Muscle of back (tissue), 13 donors: ENCODE results near the gene LMOD2. TPM values are rescaled to one million over a fixed set of nuclear protein-coding genes. Genes with fewer than 3 reads are reported as not detected.
A peak's percentile ranks its signal among the peaks of the same experiment; 100 is the strongest.
"Not testable (repeated sequence)": the region's sequence is repeated elsewhere in the genome, so short reads cannot be mapped to it uniquely, and the experiment has no call there.

Experiments
- DNase-seq, 3 donors: peaks; one replicate each; pipeline versions ENCODE4 v3.0.0 to v3.0.0-alpha.2; 2013
- long read RNA-seq, 9 donors: transcript quantifications; one replicate each; lab custom pipeline, GENCODE V29; 2026
- polyA plus RNA-seq, 10 donors: library from polyadenylated mRNA; unstranded; fragments of 120-200 nt; gene quantifications; one replicate each; pipeline ENCODE4 v1.2.1, GENCODE V29; 2013; ENCODE audit not compliant: insufficient read length in 10 of 10

LMOD2 gene
- polyA plus RNA-seq: 100 to 1,000 TPM in 8 of 10 donors, 10 to 100 TPM in 2; 42.0 to 482 (median 162) TPM
- long read RNA-seq, donor 1, transcript LMOD2-202 (3 exons, 2,346 nt): major isoform, 48 of 263 reads
- long read RNA-seq, donor 1, partial matches to known transcripts: 215 of 263 reads
- long read RNA-seq, donor 1, other reads (novel, unspliced or antisense): 0 of 263 reads
- long read RNA-seq, donor 2, transcript LMOD2-202 (3 exons, 2,346 nt): major isoform, 7 of 97 reads
- long read RNA-seq, donor 2, partial matches to known transcripts: 90 of 97 reads
- long read RNA-seq, donor 2, other reads (novel, unspliced or antisense): 0 of 97 reads
- long read RNA-seq, donor 3: 0 reads
- long read RNA-seq, donor 4, transcript LMOD2-202 (3 exons, 2,346 nt): major isoform, 11 of 94 reads
- long read RNA-seq, donor 4, partial matches to known transcripts: 83 of 94 reads
- long read RNA-seq, donor 4, other reads (novel, unspliced or antisense): 0 of 94 reads
- long read RNA-seq, donor 5, transcript LMOD2-202 (3 exons, 2,346 nt): major isoform, 7 of 196 reads
- long read RNA-seq, donor 5, partial matches to known transcripts: 189 of 196 reads
- long read RNA-seq, donor 5, other reads (novel, unspliced or antisense): 0 of 196 reads
- long read RNA-seq, donor 6, transcript LMOD2-202 (3 exons, 2,346 nt): major isoform, 18 of 211 reads
- long read RNA-seq, donor 6, partial matches to known transcripts: 184 of 211 reads
- long read RNA-seq, donor 6, other reads (novel, unspliced or antisense): 9 of 211 reads
- long read RNA-seq, donor 7, transcript LMOD2-202 (3 exons, 2,346 nt): major isoform, 7 of 71 reads
- long read RNA-seq, donor 7, partial matches to known transcripts: 64 of 71 reads
- long read RNA-seq, donor 7, other reads (novel, unspliced or antisense): 0 of 71 reads
- long read RNA-seq, donor 8, partial matches to known transcripts: 20 of 20 reads
- long read RNA-seq, donor 8, other reads (novel, unspliced or antisense): 0 of 20 reads
- long read RNA-seq, donor 9, partial matches to known transcripts: 22 of 22 reads
- long read RNA-seq, donor 9, other reads (novel, unspliced or antisense): 0 of 22 reads

DNA sequence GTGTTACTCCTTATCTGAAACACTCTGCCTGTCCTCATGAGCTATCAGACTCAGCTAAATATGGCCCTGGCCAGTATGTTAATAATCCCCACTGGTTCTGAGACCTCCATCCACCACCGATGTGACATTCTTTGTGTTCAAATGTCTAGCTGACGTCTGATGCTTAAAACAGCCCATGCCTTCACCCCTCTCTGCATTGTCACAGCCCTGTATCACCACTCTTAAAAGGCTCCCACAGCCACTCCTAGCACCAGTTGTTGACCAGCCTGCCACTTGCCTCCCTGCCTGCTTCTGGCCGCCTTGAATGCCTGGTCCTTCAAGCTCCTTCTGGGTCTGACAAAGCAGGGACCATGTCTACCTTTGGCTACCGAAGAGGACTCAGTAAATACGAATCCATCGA, at the start of gene LMOD2:
Gene LMOD2, plus strand, starts transcription at position 253 of the 400 bp plus-strand sequence. Its CDS starts 98 bp downstream, at position 351.
- peak; percentile 36 to 51 (median 43) for DNase-seq

- no peak for DNase-seq
Observed at GRCh38 chr7:123607423-123607975, 48.2 kb upstream of the LMOD2 start.

DNA sequence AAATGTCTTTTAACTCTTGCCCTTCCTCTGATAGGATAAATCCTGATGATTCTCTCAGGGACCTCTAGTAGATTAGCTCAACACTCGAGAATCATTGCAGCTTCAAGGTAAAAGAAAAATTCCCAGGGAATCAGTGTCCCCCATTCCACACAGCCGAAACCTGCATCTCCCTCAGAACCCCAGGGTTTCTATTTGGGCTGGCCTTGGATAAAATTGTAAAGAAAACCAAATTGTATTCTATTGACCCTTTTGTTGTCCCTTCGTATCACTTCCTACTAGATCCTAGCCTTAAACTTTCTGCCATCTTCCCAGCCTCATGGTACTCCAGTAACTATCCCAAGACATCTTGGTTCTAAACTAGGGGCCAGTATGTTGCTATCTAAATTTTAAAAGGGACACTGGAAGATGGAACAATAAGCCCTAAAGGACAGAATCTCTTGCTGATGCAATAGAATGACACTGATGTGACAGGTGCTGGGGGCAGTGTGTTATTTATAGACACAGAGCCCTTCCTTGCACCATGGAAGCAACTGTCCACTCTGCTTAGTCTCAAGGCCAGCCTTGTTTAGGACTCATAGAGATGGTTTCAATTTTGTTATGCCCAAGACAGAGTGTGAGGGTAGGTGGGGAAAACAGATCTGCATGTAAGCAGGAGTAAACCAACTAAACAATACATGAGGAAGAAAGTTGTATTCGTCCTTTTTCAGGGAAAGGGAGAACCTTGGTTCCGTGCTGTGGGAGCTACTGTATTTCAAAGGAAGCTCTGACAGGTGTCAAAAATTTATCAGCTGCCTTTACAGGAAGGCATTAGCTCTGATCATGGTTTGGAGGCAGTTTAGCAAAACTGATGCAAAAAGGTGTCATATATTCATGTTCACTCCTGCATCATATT, 46.4 kb upstream of the LMOD2 start:
- DNase-seq: peak in 2 of 3 donors; percentile 13 to 18

DNA sequence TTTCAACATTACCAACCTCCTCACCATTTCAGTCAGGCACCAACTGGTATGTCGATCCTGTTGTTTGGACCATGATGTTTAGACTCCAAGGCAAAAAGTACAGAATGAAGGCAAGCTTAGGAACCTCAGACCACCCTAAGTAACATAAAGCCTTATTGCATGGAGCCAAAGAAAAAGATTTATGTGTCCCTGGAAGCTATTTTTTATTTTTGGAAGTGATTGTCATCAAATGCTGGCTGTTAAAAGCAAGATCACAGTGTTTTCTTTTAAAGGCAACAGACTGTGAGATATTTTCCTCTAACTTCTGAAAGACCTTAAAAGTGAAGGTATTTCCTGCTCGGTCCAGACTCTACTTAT, 45.8 kb upstream of the LMOD2 start:
- DNase-seq: no peak

GRCh38 chr7:123612024-123612423, 43.6 kb upstream of the LMOD2 start:
- no peak for DNase-seq

DNA sequence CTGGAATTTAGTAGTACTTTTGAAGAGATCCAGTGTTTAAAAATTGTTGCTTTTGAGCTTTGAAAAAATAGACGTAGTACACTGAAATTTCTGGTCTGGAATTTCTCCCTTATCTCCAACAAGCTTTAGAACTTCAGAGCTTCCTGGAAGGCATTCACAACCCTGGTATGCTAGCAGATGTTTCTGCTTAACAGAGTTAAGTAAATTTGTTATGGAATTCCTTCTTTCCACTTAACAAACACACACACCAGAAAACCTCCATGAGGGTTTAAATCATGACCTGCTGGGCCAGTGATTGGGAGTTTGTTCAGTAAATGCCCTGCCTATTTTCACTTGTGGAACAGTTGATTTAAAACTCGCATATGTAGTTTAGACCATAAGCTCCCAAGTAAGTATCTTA, 40.3 kb upstream of the LMOD2 start:
- no peak for DNase-seq

- no peak for DNase-seq
Observed at GRCh38 chr7:123616223-123616622, 39.4 kb upstream of the LMOD2 start.

GRCh38 chr7:123621707-123622106, 34.0 kb upstream of the LMOD2 start:
- DNase-seq: no peak

DNA sequence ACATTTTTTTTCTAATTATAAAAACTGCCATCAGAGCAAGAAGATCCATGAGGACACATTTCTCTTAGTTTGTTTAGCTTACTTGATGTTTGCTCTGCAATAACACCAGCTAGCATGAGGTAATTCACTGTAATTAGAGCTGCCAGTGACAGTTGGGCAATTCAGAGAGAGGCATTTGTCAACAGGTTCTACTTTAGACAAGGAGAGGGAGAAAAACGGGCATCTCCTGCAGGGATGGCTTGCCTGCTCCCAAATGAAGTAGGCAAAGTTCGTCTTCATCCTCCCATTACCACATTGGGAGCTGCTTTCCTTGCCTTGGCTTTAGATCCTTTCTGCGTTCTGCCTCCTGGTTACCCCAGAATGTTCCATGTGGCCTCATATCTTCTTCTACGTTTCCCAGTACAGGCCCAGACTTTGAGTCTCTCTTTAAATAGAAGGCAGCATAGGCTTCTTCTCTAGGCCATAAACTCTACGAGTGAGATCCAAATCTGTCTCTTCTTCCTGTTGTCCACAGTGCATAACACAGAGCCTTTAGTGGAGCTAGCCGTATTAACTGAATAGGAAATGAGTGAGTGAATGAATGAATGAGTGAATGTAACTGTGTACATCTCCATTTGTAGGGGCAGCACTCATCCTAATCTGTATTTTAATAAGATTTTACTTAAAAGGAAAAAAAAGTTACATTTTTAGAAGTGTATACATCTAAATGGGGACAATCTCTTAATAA, 32.8 kb upstream of the LMOD2 start:
- peak in 1 of 3 donors; percentile 17 for DNase-seq

DNA sequence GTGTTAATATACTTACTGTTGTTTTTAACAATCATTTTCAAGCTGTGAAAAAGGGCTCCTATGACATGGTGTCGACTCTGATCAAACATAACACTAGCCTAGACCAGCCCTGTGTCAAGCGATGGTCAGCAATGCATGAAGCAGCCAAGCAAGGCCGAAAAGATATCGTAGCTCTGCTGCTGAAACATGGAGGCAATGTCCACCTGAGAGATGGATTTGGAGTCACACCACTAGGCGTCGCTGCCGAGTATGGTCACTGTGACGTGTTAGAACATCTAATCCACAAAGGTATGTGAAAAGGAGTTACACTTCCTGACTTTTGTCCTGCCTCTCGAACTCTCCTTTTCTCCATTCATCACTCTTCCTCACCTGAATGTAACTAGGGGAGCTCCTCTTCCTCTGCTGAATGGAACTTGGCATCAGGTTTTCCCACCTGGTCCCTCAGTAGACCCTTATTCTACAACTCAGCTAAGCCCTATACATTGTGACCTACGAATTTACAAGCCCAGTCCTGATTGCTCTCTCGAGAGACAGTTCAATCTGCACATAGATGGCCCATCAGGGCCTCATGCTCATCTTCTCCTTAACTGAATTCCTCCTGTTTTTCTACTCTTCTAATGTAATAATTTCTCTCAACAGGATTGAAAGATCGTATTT, 31.0 kb upstream of the LMOD2 start:
- DNase-seq: no peak

- DNase-seq: no peak
Observed at GRCh38 chr7:123625254-123625653, 30.4 kb upstream of the LMOD2 start.

GRCh38 chr7:123627851-123628250, 27.8 kb upstream of the LMOD2 start:
- no peak for DNase-seq

- no peak for DNase-seq
Observed at GRCh38 chr7:123628829-123629228, 26.8 kb upstream of the LMOD2 start.

- no peak for DNase-seq
Observed at GRCh38 chr7:123629281-123629680, 26.4 kb upstream of the LMOD2 start.

DNA sequence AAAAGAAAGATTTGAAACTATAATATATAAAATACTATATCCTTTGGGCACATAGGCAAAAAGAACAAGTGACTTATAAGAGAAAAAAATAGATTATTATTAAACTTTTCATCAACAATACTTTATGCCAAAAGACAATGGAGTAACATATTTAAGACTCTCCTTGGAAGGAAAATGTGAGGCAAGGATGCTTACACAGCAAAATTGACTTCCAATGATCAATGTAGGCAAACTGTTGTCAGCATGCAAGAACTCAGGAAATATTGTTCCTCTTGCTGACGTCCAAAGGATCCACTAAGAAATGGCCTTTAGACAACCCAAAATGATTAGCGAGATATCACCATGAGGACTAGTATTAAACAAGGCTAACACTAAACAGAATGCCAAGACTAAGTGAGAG, 22.9 kb upstream of the LMOD2 start:
- DNase-seq: no peak

GRCh38 chr7:123633553-123633952, 22.1 kb upstream of the LMOD2 start:
- DNase-seq: no peak

DNA sequence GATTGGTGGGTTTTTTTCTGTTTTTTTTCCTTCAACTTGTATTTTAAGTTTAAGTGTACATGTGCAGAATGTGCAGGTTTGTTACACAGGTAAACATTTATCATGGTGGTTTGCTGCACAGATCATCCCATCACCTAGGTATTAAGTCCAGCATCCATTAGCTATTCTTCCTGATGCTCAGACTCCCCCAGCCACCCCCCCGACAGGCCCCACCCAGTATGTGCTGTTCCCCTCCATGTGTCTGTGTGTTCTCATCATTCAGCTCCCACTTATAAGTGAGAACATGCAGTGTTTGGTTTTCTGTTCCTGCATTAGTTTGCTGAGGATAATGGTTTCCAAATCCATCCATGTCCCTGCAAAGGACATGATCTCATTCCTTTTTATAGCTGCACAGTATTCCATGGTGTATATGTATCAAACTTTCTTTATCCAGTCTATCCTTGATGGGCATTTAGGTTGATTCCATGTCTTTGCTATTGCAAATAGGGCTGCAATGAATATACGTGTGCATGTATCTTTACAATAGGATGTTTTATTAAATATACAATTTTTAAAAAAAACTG, 21.6 kb upstream of the LMOD2 start:
- not testable (repeated sequence) for DNase-seq

- DNase-seq: peak in 1 of 3 donors; percentile 32
Observed at GRCh38 chr7:123635551-123636359, 19.9 kb upstream of the LMOD2 start.
